ENCODE data around the gene CXCL12.

The CXCL12 gene

GRCh38 chr10:44361109-44361508 lies 23.8 kb downstream of the CXCL12 start:
- no peak for DNase-seq

DNA sequence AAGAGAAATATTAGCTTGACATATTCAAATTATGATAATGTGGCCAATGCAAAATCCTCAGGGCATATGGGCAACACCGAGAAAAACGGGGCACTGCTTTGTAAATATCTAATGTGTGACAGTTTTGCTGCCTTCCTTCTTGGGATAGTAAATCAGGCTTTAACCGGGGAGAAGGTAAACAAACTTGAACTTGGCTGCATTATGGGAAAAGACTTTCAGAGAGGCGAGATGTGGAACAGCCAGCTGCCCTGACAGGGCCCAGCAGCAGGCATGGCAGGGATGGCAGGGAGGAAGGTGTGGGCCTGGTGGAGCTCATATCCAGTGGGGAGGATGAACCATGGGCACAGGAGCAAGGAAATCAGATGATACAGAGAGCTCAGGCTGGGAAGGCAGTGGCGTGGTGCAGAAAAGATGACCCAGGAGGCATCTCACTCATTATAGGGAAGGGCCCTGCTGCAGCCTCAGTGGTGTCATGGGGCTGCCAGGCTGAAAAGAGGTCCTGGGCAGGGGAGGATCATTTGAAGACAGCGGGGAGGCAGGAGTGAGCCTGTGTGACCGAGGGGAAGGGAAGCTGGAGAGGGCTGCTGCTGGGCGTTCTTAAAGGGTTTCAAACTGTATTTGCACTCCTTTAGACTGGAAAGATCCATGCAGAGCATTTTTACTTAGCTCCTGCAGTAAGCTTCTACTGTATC lies 26.7 kb downstream of the CXCL12 start:
- no peak for DNase-seq

DNA sequence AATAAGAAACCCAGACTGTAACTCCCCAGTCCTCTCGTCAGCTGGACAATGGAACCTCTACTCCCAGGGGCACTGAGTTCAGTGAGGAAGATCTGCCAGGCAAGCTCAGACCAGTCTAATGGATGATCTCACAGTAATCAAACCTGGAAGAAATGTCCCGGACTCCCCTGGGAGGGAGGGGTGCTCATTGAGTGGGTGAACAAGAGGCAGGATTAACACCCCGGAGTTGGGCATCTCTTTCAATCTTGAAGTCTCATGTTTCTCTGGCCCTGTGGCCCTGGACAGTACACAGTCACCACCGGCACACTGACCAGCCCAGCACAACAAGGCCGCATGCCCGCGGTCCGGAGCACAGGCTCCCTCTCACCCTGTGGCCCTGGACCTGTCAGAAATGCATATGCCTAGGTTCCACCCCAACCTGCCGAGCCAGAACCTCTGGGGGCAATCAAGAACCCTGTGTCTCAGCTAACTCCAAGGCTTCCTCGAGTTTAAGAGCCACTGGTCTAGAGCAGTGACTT lies 27.8 kb downstream of the CXCL12 start:
- DNase-seq = no peak

- DNase-seq = no peak
Measured at GRCh38 chr10:44356139-44357022, 28.5 kb downstream of the CXCL12 start.

DNA sequence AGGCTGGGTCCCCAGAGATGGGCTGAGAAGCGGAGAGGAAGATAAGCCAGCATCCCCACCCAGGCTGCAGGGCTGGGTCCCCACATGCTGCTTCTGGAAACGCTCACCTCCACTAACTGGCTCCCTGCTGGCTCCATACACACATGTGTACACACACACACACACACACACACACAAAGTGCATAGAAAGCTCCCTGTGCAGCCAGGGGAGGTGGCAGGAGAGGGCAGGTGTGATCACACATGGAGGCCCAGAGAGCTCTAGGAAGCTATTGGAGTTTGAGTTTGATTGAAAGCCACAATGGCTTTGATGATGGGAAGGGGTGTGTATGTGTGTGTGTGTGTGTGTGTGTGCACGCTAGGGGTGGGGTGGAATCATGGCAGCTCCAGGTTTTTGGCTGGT lies 29.3 kb downstream of the CXCL12 start:
- DNase-seq = no peak

DNA sequence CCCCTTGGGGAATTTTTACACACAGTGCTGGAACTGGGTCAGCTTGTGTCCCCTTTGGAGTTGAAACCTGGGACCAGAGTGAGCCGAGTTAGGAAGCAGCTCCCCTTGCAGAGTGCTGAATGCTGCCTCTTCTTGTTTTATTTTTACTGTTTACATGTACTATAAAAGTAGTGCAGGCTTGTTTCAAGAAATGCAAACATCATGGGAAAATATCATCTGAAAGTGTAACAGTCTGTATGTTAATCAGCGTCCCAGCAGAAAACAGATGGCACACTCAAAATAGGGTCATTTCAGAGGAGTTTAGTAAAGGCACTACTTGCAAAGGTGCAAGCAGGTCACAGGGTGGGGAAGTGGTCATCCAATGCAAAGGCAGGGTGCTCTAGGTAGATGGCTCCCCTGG lies 30.1 kb downstream of the CXCL12 start:
- no peak for DNase-seq

- no peak for DNase-seq
Measured at GRCh38 chr10:44353721-44354120, 31.2 kb downstream of the CXCL12 start.

GRCh38 chr10:44353128-44353390 lies 31.8 kb downstream of the CXCL12 start:
- DNase-seq = no peak

- DNase-seq = no peak
Measured at GRCh38 chr10:44352316-44353127, 32.4 kb downstream of the CXCL12 start.

DNA sequence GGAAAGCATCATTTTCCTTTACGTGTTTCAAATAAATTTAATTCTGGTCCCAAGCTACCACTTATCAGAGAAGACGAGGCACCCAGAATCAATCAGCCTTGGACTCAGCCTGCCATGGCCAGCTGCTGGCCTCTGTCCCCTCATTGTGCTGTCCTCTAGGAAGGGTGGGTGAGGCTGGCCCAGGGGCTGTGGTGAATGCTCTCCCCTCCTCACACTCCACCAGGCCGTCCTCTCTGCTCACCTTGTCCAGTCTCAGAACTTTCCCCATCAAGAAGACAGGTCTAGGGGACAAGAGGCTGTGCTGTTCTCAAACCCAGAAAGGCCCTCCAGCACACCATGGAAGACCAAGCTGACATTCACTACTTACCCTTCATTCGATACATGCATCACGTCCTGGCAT lies 36.4 kb downstream of the CXCL12 start:
- DNase-seq = no peak

DNA sequence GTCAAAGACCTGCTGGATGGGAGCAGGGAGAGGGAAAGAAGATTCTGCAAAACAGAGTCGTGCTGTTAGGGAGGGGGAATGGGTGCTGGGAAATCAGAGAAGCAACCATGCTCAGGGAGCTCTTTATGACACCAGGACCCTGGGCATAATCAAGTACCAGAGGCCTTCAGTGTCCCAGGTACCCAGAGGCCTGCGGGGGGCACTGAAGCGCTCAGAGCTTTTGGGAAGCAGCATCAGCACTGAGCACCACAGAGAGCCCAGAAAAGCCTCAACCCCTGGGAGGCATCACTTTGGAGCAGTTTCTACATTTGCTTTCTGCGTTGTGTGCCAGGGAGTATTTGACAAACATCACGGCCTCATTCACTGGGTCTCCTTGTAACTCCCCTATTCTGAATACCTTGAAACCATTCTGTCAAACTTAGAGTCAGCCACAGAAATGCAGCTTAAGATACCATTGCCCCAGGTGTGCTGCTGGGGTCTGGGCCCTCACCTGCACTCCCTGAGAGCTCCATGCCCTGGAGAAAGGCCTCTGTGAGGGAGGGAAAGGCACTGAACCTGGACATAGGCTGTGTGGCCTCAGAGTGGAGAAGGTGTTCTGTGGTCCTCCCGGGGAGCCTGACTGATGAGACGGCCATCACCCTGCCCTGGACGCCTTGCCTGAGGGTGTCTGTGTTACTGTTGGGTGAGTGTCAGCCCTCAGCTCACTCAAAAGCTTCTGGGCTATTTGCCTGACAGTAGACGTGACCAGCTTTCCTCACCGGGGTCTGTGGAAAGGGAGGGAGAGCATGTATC lies 37.1 kb downstream of the CXCL12 start:
- no peak for DNase-seq

- no peak for DNase-seq
Measured at GRCh38 chr10:44344727-44345126, 40.2 kb downstream of the CXCL12 start.

DNA sequence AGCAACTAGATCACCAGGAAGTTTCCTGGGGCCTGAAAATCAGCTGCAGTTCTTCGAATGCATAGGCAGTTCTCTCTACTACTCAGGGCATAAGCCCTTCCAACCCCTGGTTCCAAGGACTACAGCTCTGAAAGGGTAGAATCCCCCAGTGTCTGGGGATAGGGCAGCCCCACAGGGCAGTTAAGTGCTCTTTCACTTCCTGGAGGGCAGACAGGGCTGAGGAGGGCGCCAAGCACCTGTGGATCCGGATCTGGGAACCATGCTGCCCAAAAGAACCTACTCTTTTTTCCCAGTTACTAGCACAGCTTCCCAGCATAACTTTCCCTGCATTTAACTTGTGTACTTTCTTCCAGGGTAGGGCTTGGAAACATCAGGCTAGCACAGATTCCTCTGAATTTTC lies 41.1 kb downstream of the CXCL12 start:
- DNase-seq = no peak

GRCh38 chr10:44341886-44342285 lies 43.0 kb downstream of the CXCL12 start:
- no peak for DNase-seq

GRCh38 chr10:44340557-44340956 lies 44.3 kb downstream of the CXCL12 start:
- no peak for DNase-seq

DNA sequence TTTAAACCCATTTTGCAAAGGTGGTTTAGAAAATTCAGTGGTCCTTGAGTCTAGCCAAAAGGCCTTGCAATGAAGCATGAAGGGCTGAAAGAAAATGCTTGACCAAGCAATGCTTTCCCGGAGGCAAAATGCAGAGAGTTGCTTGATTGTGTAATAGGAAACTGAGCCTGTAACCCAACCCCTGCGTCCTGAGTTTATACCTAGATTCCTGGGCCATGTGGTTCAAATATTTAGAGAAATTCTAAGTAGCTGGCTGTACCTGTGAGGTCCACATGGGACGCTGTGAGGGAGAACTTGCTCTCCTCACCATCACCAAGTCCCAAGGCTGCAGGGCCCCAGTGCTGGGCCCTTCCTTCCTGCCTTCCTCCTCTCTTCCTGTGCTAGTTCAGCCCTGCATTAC lies 45.7 kb downstream of the CXCL12 start:
- no peak for DNase-seq

GRCh38 chr10:44337081-44337480 lies 47.8 kb downstream of the CXCL12 start:
- no peak for DNase-seq

DNA sequence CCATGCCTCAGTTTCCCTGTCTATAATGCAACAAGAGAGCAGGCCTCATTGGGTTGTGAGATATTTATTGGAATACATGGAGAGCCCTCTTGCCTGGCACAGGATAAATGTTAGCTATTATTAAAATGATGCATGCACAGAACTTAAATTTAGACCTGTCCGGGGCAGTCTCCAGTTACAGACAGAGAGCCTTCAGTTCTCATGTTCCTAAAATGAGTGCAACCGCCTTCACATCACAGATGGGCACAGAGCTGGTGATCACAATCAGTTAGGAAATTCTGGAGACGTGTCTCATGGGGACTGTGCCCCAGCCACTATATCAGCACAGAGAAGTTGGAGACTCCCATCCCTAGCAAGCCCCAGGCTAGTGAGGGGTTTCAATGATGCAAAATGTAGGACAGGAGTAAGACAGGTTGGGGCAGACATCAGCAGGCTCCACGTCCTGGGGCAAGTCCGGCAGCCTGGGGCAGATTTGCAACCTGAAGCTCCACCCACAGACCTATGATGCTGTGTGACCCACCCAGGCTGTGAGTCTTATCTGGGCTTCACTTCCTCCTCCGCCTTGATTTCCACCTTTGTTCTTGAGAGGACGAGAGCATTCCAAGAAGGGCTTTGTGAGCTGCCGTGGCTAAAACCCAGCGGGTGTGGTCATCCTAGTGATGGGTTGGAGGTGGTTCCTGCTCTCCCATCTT lies 49.4 kb downstream of the CXCL12 start:
- DNase-seq = no peak

DNA sequence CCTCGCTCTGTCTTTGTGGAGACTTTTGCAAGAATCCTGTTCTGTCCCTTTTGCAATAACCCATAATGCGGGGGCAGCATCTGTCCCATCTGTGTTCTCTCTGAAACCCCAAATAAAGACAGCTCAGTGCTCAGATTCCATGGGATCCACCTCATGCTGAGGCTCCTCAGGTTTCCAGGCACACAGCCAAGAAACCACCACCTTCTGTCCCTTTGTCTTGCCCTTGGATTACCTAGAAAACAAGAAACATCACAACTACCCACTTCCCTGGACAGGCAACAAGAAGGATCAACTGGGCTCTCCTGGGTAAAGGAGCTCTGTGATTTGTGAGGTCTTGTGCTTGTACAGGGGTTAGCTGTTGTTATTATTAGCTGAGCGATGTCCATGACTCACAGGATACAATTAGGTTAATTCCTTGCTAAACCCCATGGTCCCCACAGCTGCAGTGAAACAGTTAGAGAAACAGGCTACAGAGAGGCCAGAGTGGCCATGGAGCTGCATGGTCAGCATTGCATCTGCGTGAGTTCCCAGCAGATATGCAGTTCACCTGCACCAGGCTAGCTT lies 50.2 kb downstream of the CXCL12 start:
- DNase-seq = no peak

- no peak for DNase-seq
Measured at GRCh38 chr10:44334091-44334490, 50.8 kb downstream of the CXCL12 start.

DNA sequence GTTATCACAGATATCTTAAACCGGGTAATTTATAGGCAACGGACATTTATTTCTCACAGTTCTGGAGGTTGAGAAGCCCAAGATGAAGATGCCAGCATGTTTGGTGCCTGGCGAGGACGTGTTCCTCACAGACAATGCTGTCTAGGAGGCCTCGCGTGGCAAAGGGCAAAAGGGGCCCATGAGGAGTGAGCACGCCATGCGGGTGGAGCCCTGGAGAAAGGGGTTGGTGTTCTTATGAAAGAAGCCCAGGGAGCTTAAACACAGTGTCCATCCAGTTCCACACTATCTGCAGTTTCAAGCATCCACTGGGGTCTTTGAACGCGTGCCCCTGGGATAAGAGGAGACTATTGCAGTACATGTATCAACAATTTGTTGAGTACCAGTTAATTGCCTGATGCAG lies 51.4 kb downstream of the CXCL12 start:
- DNase-seq = no peak

- no peak for DNase-seq
Measured at GRCh38 chr10:44332465-44332864, 52.4 kb downstream of the CXCL12 start.

Measured in activated CD4-positive, alpha-beta T cell treated with anti-CD3 and anti-CD28 coated beads, Interleukin-2, amount 50 U/mL, for 16 hours (primary cell).